GM10266 (cell line): Measurements from ENCODE around the gene UBE2I.
"Not testable (repeated sequence)": the region's sequence is repeated elsewhere in the genome, so short reads cannot be mapped to it uniquely, and the experiment has no call there.

Source experiments
- DNase-seq: peaks from one replicate; pipeline ENCODE4 v3.0.0; 2012; ENCODE audit errors: extremely low spot score
- TF ChIP-seq, protein P1 (sequence below): IDR thresholded peaks from 2 replicates; pipeline ENCODE4 v1.5.1; 2012; ENCODE audit warnings: mild to moderate bottlenecking, low read depth; ENCODE audit not compliant: control insufficient read depth, insufficient read depth; ENCODE audit errors: missing control alignments

The UBE2I gene

GRCh38 chr16:1295465-1295864 lies 14.0 kb upstream of the UBE2I start:
- TF ChIP-seq, protein P1, sequence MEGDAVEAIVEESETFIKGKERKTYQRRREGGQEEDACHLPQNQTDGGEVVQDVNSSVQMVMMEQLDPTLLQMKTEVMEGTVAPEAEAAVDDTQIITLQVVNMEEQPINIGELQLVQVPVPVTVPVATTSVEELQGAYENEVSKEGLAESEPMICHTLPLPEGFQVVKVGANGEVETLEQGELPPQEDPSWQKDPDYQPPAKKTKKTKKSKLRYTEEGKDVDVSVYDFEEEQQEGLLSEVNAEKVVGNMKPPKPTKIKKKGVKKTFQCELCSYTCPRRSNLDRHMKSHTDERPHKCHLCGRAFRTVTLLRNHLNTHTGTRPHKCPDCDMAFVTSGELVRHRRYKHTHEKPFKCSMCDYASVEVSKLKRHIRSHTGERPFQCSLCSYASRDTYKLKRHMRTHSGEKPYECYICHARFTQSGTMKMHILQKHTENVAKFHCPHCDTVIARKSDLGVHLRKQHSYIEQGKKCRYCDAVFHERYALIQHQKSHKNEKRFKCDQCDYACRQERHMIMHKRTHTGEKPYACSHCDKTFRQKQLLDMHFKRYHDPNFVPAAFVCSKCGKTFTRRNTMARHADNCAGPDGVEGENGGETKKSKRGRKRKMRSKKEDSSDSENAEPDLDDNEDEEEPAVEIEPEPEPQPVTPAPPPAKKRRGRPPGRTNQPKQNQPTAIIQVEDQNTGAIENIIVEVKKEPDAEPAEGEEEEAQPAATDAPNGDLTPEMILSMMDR: no peak
- DNase-seq: no peak

- not testable (repeated sequence) for DNase-seq
These were observed 12.8 kb upstream of the UBE2I start for GRCh38 chr16:1296688-1297017.

DNA sequence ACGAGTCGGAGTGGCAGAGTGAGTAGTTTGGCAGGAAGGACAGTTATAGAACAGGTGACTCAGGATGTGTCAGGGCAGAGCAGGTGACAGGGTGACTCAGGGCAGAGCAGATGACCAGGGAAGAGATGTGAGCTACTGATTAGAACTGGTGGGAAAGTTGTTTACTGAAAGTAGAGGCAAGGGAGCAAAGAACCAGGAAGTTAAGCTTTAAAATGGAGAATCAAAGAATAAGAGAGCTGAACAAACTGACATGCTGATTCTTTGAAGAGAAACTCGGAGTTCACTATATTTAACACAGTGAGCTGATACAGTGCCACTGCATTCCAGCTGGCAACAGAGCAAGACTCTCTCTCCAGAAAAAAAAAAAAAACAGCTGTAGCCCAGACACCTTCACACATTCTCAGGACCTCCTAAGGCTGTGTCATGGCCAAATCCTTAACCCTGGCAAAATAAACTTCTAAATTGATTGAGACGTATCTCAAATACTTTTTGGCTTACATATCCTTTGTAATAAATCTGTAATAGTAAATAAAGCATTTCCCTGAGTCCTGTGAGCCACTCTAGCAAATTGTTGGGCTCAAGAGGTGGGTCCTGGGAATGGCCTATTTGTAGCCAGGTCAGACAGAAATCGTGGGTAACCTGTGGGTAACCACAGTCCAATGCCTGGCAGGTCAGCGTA lies 12.3 kb upstream of the UBE2I start:
- no peak for DNase-seq
- TF ChIP-seq, protein P1: no peak

DNA sequence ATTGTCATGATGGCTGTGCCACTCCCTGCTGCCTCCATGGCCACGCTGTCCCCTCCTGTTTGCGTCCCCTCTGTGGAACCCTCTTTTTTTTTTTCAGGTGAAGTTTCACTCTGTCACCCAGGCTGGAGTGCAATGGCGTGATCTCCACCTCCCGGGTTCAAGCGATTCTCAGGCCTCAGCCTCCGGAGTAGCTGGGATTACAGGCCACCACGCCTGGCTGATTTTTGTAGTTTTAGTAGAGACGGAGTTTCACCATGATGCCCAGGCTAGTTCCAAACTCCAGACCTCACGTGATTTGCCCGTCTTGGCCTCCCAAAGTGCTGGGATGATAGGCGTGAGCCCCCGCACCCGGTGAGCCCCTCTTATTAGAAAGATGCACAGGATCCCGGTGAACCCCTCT lies 11.0 kb upstream of the UBE2I start:
- TF ChIP-seq, protein P1: no peak
- DNase-seq: no peak

DNA sequence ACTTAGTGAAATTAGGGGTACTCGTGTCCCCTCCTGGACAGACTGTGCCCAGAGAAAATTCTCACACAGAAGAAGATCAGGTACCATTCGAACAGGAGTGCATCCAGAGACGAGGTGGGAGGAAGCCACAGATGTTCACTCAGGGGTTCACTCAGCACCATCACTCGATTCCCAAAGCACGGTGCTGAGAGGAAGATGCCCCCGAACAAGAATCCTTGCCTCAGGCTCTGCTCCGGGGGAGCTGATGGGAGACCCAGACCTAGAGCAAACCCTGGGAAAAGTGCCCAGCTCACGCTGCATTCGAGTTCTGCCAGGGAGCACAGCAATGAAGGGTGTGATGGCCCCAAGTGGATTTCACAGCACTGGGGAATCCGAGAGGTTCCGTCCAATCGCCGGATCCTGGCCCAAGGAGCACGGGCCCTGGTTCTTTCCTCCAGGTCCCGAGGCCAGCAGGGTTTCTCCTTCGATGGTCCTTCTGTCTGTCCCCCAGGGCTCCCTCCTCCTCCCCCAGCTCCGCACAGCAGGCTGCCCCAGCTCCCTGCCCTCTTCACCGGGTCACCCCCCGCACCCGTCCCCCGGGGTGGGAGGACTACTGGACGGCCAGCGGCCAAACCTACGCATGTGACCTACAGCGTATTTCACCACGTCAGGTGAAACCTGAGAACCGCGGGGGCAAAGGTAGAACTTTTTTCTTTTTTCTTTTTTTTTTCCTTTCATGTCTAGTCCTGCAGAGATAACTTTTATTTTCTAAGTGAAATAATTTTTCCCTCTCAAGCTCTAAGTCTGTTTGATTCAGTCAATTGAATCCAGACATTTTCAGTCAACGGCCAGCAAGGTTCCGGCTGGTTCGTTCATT lies 10.2 kb upstream of the UBE2I start:
- TF ChIP-seq, protein P1: no peak

DNA sequence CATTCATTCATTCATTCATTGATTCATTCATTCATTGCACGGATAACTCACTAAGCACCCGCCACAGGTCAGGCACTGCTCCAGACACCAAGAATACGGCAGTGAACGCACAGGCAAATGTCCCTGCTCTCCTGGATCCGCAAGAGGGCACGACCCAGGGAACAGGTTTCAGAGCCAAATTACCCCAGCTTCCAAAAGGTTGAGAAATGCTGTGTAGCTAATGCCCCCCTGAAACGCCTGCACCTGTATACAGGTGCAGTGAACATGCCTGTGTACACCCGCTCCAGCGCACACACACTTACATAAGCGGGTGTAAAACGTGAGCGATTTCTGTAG lies 9.6 kb upstream of the UBE2I start:
- TF ChIP-seq, protein P1: no peak
- DNase-seq: no peak

More for the DNA sequence above, 10.2 kb upstream of the UBE2I start:
- no peak for DNase-seq

DNA sequence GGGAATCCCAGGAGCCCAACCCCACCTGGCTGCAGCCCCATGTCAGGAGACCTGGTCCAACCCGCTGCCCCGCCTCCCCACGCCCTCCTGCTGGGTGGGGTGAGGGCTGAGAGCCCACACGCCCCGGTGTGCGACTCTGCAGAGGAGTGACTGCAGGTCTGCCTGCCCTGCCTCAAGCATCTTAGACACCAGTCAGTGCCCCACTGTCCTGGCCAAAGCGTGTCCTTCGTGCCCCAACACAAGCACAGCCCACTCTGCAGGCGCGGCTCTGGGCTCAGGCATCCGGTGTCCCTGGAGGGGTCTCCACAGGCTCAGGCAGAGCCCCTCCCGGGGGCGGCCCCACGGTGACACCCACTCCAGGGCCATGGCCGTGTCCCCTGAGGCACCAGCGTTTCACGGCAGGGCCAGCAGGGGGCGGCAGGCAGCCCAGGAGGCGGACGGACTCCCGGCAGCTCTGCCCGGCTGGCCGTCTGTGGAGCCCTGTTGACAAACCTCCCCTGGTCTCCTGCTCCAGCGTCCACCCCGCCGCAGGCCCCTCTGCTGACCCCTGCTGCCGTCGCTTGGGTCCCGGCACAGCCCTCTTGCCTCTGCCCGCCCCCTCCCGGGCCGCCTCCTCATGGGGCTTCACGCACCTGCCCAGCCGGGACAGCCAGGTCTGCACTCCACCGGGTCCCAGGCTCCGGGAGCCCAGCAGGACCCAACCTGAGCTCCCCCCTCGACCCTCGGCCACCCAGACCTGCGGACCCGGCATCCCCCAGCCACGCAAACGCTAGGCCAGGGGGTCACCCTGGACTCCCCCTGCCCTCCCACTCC lies 8.6 kb upstream of the UBE2I start:
- DNase-seq: peak; percentile 85
- TF ChIP-seq, protein P1: peak; percentile 96
